Kidney (tissue), 14 donors: ENCODE results near the gene CLIP3. TPM values are rescaled to one million over a fixed set of nuclear protein-coding genes. Genes with fewer than 3 reads are reported as not detected.

Source experiments
- DNase-seq, 5 donors: peaks; one replicate each; pipeline ENCODE4 v3.0.0-alpha.2; 2013 to 2020
- FAIRE-seq: peaks from 2 replicates; lab custom pipeline; 2012; peaks lifted over from hg19 to GRCh38; lab: Jason Lieb, UNC
- H3K27ac ChIP-seq, 2 donors: one replicate each; pipeline ENCODE4 v1.7.0; 2013; ENCODE audit warnings: low read depth in 2 of 2, low read length in 2 of 2, inconsistent platforms in 1 of 2
- H3K27me3 ChIP-seq: one replicate; pipeline ENCODE4 v1.7.1; 2013; ENCODE audit warnings: low read length, inconsistent platforms; ENCODE audit not compliant: control insufficient read depth, insufficient read depth
- H3K36me3 ChIP-seq, 3 donors: one replicate each; pipeline versions ENCODE4 v1.7.0 to v1.7.1; 2013; ENCODE audit warnings: low read length in 3 of 3, control low read depth in 1 of 3, inconsistent platforms in 1 of 3; ENCODE audit not compliant: insufficient read depth in 3 of 3, control insufficient read depth in 2 of 3
- H3K4me1 ChIP-seq, 3 donors: one replicate each; pipeline versions ENCODE4 v1.7.0 to v1.7.1; 2013; ENCODE audit warnings: low read length in 3 of 3, inconsistent platforms in 1 of 3, low read depth in 1 of 3; ENCODE audit not compliant: control insufficient read depth in 2 of 3, insufficient read depth in 2 of 3
- H3K4me3 ChIP-seq, 3 donors: one replicate each; pipeline versions ENCODE4 v1.7.0 to v1.8.1; 2013; ENCODE audit warnings: low read length in 3 of 3, control low read depth in 1 of 3, inconsistent platforms in 1 of 3
- H3K9ac ChIP-seq, 3 donors: one replicate each; pipeline versions ENCODE4 v1.7.0 to v1.7.1; 2013; ENCODE audit warnings: low read length in 3 of 3, control low read depth in 1 of 3, inconsistent platforms in 1 of 3
- H3K9me3 ChIP-seq, 3 donors: one replicate each; pipeline versions ENCODE4 v1.7.0 to v1.7.1; 2013; ENCODE audit warnings: low read length in 3 of 3, control low read depth in 1 of 3, inconsistent platforms in 1 of 3; ENCODE audit not compliant: control insufficient read depth in 2 of 3, insufficient read depth in 1 of 3
- intact Hi-C: fragments of 100-400 bp; cut with DNase I; formaldehyde crosslinking; loops from one replicate; pipeline ENCODE4 v1.11.1; 2022
- polyA plus RNA-seq: library from polyadenylated mRNA; stranded (reverse); fragments of 350-450 nt; fragmentation: Illumina TruSeq; extraction: RNeasy Lipid Tissue Mini Kit (QIAGEN cat#74804); gene quantifications from one replicate; pipeline ENCODE4 v1.2.3, GENCODE V29; 2014; ENCODE audit warnings: low read depth, low replicate concordance; ENCODE audit not compliant: insufficient read depth
- total RNA-seq: library from RNA; stranded (reverse); fragmentation: NEBNext Ultra II Directional; extraction: Animal tissue kit (Norgen Biotek cat#: 25700); gene quantifications from one replicate; pipeline ENCODE4 v1.2.1, GENCODE V29; 2021
- TF ChIP-seq, protein P1 (sequence below): IDR thresholded peaks from 3 replicates; pipeline ENCODE4 v1.5.1; 2012; ENCODE audit warnings: mild to moderate bottlenecking, moderate library complexity, borderline replicate concordance; ENCODE audit not compliant: insufficient read depth; ENCODE audit errors: extremely low read depth
- donor health status: control.
- donor health status: control.
- donor health status: control.
- donor health status: control.
- donor health status: control.
- donor health status: DM: yes; HTN: yes; CAD: no.
- donor health status: Normal renal cell carcinoma (clear cell type).

The CLIP3 gene
- total and polyA plus RNA-seq, 2 donors from 2014 or later: 10.3 to 12.3 TPM

DNA sequence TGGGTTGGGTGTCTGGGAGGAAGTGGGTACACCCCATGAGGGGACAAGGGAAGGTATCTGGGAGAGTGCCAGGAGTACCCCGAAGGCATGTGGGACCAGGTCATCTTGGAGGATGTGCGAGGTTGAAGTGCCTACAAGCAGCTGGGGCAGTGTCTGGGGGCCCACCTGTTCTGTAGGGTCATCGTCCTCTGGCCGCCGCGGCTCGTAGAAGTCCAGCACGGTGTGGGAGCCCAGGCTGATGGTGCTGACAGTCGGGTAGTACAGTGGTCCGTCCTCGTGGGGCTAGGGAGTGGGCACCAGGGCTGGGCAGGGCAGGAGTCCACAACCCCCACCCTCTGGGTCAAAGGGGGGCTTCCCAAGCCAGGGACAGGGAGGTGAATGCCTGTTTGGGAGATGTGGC is 22.3 kb downstream of the CLIP3 start:
- Histone ChIP-seq H3K4me1 (peaks cover 0 to 9% (median 0%) of the 10 kb centered on the region in 3 donors), H3K9me3 (no peaks in the 10 kb centered on the region), H3K4me3 (no peak overlapping the region), H3K9ac (no peak overlapping the region), H3K27ac (no peak overlapping the region), H3K36me3 (no peaks in the 10 kb centered on the region), H3K27me3 (no peaks in the 10 kb centered on the region)
- TF ChIP-seq, protein P1, sequence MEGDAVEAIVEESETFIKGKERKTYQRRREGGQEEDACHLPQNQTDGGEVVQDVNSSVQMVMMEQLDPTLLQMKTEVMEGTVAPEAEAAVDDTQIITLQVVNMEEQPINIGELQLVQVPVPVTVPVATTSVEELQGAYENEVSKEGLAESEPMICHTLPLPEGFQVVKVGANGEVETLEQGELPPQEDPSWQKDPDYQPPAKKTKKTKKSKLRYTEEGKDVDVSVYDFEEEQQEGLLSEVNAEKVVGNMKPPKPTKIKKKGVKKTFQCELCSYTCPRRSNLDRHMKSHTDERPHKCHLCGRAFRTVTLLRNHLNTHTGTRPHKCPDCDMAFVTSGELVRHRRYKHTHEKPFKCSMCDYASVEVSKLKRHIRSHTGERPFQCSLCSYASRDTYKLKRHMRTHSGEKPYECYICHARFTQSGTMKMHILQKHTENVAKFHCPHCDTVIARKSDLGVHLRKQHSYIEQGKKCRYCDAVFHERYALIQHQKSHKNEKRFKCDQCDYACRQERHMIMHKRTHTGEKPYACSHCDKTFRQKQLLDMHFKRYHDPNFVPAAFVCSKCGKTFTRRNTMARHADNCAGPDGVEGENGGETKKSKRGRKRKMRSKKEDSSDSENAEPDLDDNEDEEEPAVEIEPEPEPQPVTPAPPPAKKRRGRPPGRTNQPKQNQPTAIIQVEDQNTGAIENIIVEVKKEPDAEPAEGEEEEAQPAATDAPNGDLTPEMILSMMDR: no peak
- DNase-seq: peak in 1 of 5 donors; percentile 55
- intact Hi-C loops: no loop called here
- FAIRE-seq: no peak

DNA sequence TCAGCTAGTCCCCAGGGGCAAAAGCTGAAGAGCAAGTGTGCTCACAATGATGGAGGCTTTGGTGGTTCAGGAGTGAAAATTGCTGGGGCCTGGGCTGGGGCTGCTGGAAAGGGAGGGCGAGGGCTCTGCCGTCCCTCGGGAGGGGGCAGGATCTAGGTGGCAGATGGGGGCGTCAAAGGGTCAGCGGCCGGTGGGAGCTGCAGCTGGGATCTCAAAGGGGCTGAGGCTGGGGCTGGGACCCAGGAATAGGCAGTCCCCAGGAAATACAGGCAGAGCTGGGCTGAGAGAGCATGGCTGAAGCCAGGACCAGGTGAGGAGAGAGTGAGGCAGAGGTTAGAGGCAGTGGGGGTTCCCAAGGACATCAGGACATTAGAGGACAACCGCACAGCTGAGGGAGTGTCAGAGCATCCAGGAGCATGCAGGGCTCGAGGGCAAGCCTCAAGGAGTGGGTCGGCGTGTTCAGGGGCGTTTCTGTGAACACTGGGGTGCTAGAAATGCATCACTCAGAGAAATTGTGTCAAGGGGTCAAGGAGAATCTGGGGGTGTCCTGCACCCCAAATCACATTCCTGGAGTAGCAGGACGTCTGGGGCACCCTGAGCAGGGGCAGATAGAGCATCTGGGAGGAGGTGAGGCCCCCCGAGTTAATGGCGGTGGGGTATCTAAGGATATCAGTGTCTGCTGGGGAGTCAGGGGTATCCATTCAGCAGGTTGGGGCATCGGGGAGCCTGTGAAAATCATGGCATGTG is 22.9 kb downstream of the CLIP3 start:
- intact Hi-C loops: no loop called here
- peak in 1 of 5 donors; percentile 76 for DNase-seq
- Histone ChIP-seq H3K4me1 (peaks cover 0 to 9% (median 0%) of the 10 kb centered on the region in 3 donors), H3K36me3 (no peaks in the 10 kb centered on the region), H3K4me3 (peak overlapping the region in 1 of 3 donors; percentile 61), H3K27me3 (no peaks in the 10 kb centered on the region), H3K9ac (no peak overlapping the region), H3K9me3 (no peaks in the 10 kb centered on the region), H3K27ac (no peak overlapping the region)
- no peak for FAIRE-seq
- TF ChIP-seq, protein P1: no peak

DNA sequence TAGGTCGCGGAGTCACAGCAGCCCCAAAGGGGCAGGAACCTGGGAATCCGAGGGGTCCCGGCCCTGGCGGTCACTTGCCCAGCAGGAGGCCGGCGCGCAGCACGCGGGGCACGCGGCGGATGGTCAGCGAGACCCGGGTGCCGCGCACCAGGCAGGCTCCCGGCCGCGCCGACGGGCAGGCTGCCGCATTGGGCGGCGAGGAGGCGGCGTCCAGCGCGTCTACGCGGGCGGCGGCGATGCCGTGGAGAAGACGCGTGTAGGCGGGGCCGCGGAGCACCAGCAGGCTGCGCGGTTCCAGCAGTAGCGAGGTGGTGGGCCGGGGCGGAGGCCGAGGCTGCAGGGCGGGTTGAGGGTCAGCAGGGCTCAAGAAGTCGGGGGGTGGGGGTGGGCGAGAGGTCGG is 23.5 kb downstream of the CLIP3 start:
- no peak for FAIRE-seq

More for the DNA sequence above, 23.5 kb downstream of the CLIP3 start:
- TF ChIP-seq, protein P1: no peak
- Histone ChIP-seq H3K27ac (no peak overlapping the region), H3K4me3 (peak overlapping the region in 2 of 3 donors; percentile 11 to 61), H3K4me1 (peaks cover 0 to 5% (median 0%) of the 10 kb centered on the region in 3 donors), H3K27me3 (no peaks in the 10 kb centered on the region), H3K36me3 (no peaks in the 10 kb centered on the region), H3K9ac (peak overlapping the region in 1 of 3 donors; percentile 48), H3K9me3 (no peaks in the 10 kb centered on the region)
- peak; percentile 54 to 91 (median 77) for DNase-seq
- intact Hi-C loops: no loop called here
